Measurements from ENCODE around the gene MYO5B.

- TF ChIP-seq CTCF (IDR thresholded peaks at IDR 0.05), result no peak
- TF ChIP-seq POLR2A (IDR thresholded peaks at IDR 0.05), result no peak
Measured at GRCh38 chr18:49833814-49834213, 361.1 kb downstream of the MYO5B start.
